HUDEP-2 (cell line): Measurements from ENCODE around the gene REG1A.

Experiments used
- DNase-seq, 76 experiments: peaks; one replicate each; lab custom pipeline; 2025; ENCODE audit not compliant: unreplicated experiment in 76 of 76; lab: John Stamatoyannopoulos, UW

Gene REG1A, protein sequence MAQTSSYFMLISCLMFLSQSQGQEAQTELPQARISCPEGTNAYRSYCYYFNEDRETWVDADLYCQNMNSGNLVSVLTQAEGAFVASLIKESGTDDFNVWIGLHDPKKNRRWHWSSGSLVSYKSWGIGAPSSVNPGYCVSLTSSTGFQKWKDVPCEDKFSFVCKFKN

DNA sequence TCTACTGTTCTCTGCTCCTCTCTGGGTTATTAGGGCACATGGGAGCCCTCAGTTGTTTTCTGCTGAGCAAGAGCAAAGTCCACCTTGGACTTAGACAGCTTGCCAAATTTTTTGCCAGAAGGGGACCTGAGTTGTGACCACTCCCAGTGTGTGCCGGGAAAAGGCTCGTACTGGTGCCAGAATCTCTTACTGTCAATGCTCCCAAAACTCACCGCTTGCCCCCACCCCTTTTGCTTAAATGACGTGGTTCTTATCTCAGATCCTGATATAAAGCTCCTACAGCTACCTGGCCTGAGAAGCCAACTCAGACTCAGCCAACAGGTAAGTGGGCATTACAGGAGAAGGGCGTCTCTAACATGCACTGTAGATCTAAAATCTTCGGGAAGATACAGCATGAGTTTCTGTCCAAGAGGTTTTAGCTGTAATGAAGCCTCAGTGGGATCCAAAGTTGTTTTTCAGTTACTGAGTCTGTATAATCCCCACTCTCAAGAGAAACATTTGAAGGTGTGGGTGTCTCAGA lies at the start of gene REG1A:
TSS of gene REG1A (plus strand) at position 295 of the 520 bp plus-strand sequence. CDS start 374 bp downstream, outside the sequence.
- no peak for DNase-seq

DNA sequence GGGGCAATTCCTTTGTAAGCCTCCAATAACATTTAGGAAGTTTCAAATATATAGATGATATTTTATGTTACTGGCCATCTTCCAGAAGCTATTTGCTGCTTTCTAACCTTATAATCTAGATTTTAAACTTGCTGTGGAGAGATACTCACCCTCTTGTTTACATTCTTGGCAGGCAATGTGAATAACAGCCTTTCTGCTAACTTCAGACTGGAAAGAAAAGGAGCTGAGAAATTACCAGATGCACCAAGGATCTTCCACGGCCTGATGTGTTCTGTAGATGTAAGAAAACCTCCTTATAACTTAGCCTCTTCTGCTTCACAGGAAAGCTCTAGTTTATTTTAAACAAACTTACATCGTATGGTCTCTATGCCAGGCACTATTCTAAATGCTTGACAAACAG lies 49.2 kb upstream of the REG1A start:
- DNase-seq, result no peak

DNA sequence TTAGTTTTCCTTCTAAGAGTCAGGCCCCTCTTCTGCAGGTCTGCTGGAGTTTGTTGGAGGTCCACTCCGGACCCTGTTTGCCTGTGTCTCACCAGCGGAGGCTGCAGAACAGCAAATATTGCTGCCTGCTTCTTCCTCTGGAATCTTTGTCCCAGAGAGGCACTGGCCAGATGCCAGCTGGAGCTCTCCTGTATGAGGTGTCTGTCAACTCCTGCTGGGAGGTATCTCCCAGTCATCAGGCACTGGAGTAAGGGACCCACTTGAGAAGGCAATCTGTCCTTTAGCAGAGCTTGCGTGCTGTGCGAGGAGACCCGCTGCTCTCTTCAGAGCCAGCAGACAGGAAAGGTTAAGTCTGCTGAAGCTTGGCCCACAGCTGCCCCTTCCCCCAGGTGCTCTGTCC lies 37.3 kb upstream of the REG1A start:
- DNase-seq, result no peak

DNA sequence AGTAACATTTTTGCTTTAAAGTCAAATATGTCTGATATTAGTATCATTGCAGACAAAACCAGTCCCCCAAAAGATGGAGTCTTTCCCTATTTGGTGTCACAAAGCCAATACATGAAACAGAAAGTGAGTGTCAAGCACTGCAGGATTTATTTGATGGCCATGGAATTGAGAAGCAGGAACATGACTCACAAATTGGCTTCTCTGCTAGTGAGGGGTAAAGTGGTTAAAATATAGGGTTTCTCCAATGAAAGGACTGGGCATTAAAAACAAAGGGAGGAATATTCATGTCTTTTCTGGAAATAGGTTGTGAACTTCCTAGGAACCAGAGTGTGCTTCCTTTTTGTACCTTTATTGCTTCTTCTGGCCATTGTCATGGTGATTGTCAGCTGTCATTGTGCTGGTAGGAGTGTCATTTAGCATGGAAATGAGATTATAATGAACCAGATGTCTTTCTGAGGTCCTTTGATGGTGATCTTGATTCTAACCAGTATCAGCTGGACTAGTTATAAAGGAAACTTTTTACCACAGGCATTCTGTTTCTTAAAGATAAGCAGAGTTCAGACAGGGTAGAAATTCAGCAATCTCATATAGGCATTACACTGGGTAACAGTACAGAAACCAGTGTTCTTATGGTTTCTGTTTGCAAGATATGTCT lies 36.6 kb upstream of the REG1A start:
- no peak for DNase-seq

DNA sequence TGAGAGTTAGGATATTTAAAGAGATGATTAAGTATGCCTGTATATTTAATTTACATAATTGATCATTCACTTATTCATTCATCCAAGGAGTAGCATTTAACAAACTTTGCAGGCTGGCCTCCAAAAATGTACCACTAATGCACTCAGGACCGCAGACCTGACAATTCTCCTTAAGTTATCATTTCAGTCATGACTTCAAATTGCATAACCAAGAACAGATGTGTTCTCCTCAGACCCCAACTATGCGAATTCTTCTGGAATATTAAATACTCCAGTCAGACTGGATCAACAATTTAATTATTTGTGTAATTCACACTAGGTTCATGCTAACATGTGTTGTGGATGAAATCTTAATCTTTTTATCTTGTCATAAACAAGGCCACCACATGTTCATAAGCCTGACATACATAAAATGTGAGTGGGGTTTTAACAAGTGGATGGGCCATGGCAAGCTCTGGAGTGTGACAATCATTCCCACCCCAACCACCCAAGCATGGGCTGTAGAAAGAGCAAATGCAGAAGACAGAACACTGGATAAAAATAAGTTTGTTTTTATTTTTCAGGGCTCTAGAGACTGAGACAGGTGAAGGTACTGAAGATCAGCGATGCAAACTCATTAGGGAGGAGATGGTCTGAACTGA lies 35.7 kb upstream of the REG1A start:
- DNase-seq, result no peak

DNA sequence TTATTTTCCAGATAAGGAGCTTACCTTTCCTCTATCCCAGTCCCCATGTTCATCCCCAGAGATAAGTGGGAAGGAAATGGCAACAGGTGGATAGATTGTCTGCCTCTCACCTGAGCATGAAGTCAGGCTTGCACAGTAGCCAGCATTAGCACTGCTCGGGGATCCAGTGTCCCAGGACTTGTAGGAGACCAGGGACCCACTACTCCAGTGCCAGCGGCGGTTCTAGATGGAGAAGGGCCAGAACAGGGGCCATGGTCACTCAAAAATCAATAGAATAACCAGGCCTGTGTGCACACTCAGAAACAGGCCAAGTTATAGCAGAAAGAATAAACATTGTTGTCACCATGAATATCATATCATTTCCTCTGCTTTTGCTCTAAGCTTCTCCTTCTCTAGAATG lies 34.9 kb upstream of the REG1A start:
- no peak for DNase-seq

DNA sequence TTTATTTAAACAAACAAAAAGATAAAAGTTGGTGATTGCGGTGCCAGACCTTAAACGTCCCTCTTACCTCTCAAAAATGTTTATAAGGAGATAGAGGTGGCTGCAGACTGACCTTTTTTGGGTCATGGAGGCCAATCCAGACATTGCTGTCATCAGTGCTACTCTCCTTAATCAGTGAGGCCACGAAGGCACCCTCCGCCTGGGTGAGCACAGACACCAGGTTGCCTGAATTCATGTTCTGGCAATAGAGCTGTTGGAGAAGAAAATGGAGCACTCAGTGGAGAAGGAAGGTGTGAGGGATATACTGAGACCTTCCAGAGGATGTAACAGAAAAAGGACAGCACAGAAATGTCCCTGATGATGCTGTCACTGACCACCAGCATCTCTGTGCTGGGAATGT lies 34.0 kb upstream of the REG1A start:
- no peak for DNase-seq

DNA sequence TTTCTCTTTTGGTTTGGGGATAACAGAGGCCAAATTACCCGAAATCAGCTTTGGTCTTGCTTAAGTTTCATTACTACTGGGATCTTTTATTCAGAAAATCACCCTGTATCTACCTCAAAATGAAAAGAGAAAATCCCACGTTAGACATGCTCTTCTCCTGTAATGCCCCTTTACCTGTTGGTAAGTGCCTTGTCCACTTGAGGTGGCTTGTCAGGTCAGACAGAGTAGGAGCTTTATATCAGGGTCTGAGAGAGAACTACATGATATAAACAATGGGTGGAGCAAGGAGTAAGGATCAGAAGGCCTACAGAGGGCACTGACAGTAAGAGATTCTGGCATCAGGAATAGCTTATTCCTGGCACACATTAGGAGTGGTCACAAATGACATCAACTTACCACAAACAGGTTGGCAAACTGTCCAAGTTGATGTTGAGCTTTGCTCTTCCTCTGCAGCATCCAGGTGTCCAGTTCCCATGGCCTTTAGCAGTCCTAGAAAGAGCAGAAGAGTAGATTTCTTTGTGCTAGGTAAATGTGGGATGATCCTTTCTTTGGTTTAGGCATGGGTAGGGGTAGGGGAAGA lies 32.4 kb upstream of the REG1A start, which contains the start of gene REG1B:
TSS of gene REG1B (minus strand) at position 209 of the 580 bp plus-strand sequence. CDS start 381 bp downstream, outside the sequence.
- no peak for DNase-seq

DNA sequence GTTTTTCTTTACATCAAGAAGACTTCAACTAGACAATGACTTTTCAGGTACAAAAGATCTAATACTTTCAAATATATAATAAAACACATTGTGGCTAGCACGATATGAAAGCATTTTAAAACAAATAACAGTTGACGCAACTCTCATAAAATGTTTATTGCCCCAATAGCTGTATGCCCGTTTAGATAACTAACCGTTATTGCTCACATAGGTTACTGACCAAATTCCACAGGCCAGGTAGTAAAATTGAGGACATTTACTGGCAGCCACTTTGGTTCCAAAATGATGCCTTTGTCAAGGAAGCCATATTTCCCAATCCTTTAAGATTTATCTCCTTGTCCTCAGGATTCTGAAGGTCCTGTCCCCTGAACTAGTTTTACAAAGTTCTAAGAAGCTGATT lies 29.6 kb upstream of the REG1A start:
- no peak for DNase-seq

DNA sequence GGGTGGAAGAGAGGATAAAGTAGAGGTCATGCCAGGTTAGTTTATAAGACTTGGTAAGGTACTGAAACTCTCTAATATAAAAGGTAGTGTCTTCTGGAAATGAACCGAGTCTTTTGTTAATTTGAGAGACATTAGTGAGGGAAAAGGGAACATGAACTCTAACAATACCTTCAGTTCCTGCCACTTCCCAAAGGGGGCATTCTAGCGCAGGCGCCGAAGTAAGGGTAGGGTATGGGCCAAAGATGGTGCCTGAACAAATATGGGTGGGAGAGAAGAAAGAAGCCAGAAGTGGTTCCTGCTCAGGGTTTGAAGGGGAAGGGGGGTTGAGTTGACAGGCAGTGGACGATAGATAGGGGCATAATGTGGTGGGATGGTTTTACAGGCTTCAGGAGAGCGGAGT lies 22.4 kb upstream of the REG1A start:
- no peak for DNase-seq

DNA sequence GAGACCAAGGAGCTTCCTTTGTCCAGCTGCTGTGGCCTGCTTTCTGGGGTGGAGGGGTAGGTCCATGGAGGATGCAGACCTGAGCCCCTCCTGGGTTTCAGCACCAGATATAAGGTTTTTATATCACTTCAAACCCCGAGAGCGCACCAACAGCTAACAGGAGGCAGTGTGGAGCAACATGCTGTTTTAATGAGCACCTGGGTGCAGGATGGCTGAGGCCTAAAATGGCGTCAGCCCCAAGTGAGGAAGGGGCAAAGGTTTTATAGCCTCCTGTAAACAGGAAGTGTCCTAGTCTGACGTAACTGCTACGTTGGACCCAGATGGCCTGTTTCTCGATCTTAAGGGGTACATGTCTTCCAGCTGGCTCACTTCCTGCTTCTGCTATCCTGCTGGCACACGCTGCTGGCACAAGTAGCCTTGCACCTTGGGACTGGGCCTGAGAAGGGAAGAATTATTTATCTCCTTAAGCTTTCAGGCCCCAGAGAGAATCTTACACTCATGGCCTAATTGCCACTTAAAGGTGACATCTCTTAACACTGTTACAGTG lies 21.1 kb upstream of the REG1A start:
- DNase-seq, result no peak

DNA sequence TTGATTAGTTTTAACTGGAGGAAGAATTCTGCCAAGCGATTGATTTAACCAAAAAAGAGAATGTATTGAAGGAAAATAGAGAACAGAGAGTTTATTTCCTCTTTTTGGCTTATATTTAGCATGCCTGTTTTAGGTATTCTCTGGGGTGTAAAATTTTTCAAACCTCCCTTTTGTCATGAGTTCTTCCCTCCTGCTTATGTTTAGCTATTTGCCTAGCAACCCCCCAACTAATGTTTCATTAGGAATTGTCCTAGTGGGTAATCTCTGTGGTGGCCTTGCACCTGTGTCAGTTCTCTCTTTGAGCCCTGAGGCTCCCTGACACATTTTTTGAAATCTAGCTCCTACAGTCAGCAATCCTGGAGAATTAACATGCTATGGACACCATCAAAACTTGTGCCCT lies 20.0 kb upstream of the REG1A start:
- no peak for DNase-seq

DNA sequence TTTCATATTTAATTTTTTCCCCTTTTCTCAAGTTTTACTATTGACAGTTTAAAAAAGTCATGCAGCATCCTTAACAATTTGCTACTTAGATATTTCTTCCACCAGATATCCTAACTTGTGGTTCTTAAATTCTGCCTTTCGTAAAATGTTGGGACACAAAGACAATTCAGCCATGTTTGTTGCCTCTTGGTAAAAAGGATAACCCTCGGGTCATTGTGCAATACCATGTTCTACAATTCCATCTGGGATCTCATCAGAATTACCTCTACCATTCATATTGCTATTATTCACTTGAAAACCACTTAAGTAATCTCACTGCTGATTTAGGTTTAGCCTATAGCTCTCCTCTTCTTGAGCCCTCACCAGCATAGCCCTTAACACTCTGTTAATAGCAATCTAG lies 19.3 kb upstream of the REG1A start:
- DNase-seq, result no peak

DNA sequence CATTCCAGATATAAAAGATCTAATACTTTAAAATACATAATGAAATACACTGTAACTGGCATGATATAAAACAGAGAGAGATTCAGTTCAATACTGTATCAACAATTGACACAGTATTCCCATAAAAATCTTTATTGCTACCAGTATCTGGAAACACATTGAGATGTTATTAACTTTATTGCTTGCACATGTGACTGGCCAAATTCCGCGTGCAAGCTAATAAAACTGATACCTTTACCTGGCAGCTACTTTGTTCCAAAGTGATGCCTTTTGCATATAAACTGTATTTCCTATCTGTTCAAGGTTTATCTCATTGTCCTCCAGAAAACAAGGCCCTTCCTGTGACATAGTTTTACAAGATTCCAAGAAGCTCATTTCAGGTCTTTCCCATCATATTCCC lies 17.1 kb upstream of the REG1A start:
- DNase-seq, result no peak

DNA sequence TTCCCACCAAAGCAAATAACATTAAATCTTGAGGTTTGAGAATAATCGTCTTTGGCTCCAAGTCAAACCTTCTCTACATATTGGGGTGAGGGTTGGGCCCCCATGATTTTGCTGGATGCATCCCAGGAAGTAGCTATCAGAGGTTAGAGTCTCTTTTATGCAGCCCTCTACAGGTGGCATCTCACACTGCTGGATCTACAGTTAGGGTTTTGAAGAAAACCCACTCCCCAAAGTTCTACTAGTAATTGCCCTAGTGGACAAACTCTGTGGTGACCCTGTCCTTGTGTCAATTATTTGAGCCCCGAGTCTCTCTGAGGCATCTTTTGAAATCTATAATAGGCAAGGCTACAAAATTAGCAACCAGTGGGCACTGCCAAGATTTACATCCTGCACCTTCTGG lies 15.0 kb upstream of the REG1A start:
- no peak for DNase-seq

DNA sequence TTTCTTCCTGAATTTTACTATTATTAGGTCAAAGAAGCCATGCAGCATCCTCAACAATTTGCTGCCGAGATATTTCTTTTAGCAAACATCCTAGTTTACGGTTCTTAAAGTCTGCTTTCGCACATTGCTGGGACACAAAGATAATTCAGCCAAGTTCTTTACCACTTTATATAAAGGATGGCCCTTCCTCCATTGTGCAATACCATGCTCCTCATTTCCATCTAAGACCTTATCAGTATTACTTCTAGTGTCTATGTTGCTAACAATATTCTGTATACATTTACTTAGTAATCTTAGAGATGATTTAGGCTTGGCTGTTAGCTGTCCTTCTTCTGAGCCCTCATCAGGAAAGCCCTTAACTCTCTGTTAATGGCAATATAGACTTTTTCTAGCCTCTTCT lies 8.0 kb upstream of the REG1A start:
- DNase-seq, result no peak

DNA sequence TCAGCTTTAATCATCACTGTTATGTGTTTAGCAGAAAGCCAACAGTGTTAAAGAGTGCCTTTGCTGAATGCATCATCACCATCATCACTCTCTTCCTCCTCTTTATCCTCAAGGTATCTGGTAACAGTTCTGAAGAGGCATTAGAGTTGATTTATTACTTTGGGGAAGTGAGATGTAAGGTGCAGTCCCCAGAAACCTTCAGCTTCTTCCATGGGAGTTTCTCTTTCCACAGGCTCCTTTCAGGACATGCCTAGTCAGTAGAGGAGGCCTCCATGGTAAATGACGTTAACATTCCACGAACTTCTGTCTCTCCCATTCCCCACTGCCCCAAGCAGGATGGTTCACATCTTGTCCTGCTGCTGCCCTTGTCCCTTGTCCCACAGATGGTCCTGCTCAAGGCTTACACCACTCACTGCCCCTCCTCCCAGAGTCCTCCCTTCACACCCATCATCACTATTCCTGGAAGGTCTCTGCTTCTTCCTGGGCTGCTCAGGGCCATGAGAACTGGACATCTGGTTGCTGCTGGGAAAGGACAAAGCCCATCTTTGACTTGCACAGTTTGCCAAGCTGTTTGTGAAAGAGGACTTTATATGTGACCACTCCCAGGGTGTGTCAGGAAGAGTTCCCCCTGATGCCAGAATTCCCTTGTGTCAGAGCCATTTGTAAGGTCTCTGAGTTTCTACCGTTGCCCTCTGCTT lies 5.3 kb upstream of the REG1A start:
- no peak for DNase-seq

DNA sequence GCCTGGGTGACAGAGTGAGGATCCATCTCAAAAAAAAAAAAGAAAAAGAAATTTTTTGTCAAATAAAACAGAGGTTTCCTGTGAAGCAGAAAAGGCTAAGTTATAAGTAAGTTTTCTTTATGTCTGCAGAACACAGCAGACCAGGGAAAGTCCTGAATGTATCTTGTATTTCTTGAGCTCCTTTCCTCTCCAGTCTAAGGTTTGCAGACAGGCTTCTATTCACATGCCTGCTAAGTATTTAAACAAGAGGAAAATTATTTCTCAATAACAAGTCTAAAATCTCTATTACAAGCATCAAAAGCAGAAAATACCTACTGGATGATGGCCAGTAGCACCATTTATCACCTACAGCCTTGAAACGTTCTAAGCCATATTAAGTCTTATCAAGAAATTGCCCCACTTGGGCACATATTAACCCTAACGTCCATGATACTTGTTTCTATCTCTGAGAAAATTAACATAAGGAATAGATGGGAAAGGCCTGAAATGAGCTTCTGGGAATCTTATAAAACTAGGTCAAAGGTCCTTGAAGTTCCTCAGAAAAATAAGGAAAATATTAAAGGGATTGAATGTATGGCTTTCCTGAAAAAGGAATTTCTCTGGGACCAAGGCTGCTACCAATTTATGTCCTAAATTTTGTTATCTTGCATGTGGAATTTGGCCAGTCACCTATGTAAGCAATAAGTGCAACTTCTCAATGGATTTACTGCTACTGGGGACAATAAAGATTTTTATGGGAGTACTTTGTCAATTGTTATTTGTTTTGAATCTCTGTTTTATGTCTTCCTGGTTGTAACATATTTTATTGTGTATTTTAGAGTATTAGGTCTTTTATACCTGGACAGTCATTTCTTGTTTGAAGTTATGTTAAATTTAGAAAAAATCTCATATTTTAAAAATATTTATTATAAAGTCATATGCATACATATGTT lies 3.0 kb upstream of the REG1A start:
- no peak for DNase-seq

DNA sequence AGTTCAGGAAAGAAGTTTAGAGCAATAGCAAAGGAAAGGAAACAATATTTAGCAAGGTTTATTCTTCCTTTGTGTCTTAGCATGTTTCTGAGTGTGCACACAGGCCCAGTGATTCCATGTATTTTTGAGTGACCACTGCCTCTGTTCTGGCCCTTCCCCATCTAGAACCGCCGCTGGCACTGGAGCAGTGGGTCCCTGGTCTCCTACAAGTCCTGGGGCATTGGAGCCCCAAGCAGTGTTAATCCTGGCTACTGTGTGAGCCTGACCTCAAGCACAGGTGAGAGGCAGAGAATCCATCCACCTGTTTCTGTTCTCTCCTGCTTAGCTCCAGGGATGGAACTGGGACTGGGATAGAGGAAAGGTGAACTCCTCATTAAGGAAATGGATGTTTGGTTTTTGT lies 2.4 kb downstream of the REG1A start:
- DNase-seq, result no peak
